ENCODE results near the gene OMP.

OMP gene

GRCh38 chr11:77085652-77086051 lies 17.0 kb upstream of the OMP start:
- H3K9me2 ChIP-seq (replicated peaks; ENCODE audit: insufficient read depth, low read length), result no peaks in the 10 kb centered on the region
- H3K4me1 ChIP-seq (ENCODE audit: low read length), result peaks cover 14% of the 10 kb centered on the region
- no peak overlapping the region for H2AFZ ChIP-seq (ENCODE audit: low read length)
- no peak overlapping the region for H3K9ac ChIP-seq (ENCODE audit: low read length)
- no peaks in the 10 kb centered on the region for H3K9me3 ChIP-seq (replicated peaks; ENCODE audit: insufficient read depth, low read length)
- no peaks in the 10 kb centered on the region for H3F3A ChIP-seq (ENCODE audit: insufficient read depth, low read length)
- H3K4me2 ChIP-seq (ENCODE audit: low read depth, low read length), result no peak overlapping the region
- no peaks in the 10 kb centered on the region for H4K20me1 ChIP-seq (ENCODE audit: insufficient read depth, low read length)
- TF ChIP-seq EZH2phosphoT487 (IDR thresholded peaks at IDR 0.05; ENCODE audit: low read length), result no peak
- no peak for TF ChIP-seq CTCF (IDR thresholded peaks at IDR 0.05; ENCODE audit: low read length)
- TF ChIP-seq EZH2 (optimal IDR thresholded peaks at IDR 0.05; ENCODE audit: low read depth, low read length), result no peak
- no peak overlapping the region for H3K4me3 ChIP-seq (ENCODE audit: low read length)
- DNase-seq, result no peak
- no peak overlapping the region for H3K27ac ChIP-seq (ENCODE audit: low read length)
- no peaks in the 10 kb centered on the region for H3K27me3 ChIP-seq (replicated peaks; ENCODE audit: insufficient read depth, low read length)
- H3K36me3 ChIP-seq (replicated peaks; ENCODE audit: insufficient read depth, low read length), result no peaks in the 10 kb centered on the region
- no peaks in the 10 kb centered on the region for H3K79me2 ChIP-seq (ENCODE audit: low read length)

- Histone ChIP-seq H3K9ac (ENCODE audit: low read length) (no peak overlapping the region), H3K4me1 (ENCODE audit: low read length) (peaks cover 18% of the 10 kb centered on the region), H3K9me3 (replicated peaks; ENCODE audit: insufficient read depth, low read length) (no peaks in the 10 kb centered on the region), H3K36me3 (replicated peaks; ENCODE audit: insufficient read depth, low read length) (no peaks in the 10 kb centered on the region), H3K27me3 (replicated peaks; ENCODE audit: insufficient read depth, low read length) (no peaks in the 10 kb centered on the region), H4K20me1 (ENCODE audit: insufficient read depth, low read length) (no peaks in the 10 kb centered on the region), H3K9me2 (replicated peaks; ENCODE audit: insufficient read depth, low read length) (no peaks in the 10 kb centered on the region), H3F3A (ENCODE audit: insufficient read depth, low read length) (no peaks in the 10 kb centered on the region), H3K79me2 (ENCODE audit: low read length) (no peaks in the 10 kb centered on the region), H3K27ac (ENCODE audit: low read length) (no peak overlapping the region), H3K4me2 (ENCODE audit: low read depth, low read length) (no peak overlapping the region), H3K4me3 (ENCODE audit: low read length) (no peak overlapping the region), H2AFZ (ENCODE audit: low read length) (no peak overlapping the region)
- no peak for DNase-seq
- TF ChIP-seq EZH2phosphoT487 (IDR thresholded peaks at IDR 0.05; ENCODE audit: low read length) (no peak), EZH2 (optimal IDR thresholded peaks at IDR 0.05; ENCODE audit: low read depth, low read length) (no peak), CTCF (IDR thresholded peaks at IDR 0.05; ENCODE audit: low read length) (no peak)
Measured at GRCh38 chr11:77086521-77087472, 15.8 kb upstream of the OMP start.

GRCh38 chr11:77087723-77088225 lies 14.9 kb upstream of the OMP start:
- TF ChIP-seq EZH2phosphoT487 (IDR thresholded peaks at IDR 0.05; ENCODE audit: low read length), result no peak
- H3K9me3 ChIP-seq (replicated peaks; ENCODE audit: insufficient read depth, low read length), result no peaks in the 10 kb centered on the region
- H3K4me2 ChIP-seq (ENCODE audit: low read depth, low read length), result no peak overlapping the region
- H3K9me2 ChIP-seq (replicated peaks; ENCODE audit: insufficient read depth, low read length), result no peaks in the 10 kb centered on the region
- H3K27ac ChIP-seq (ENCODE audit: low read length), result no peak overlapping the region
- no peak overlapping the region for H3K4me3 ChIP-seq (ENCODE audit: low read length)
- no peaks in the 10 kb centered on the region for H3K79me2 ChIP-seq (ENCODE audit: low read length)
- peaks cover 18% of the 10 kb centered on the region for H3K4me1 ChIP-seq (ENCODE audit: low read length)
- no peak overlapping the region for H2AFZ ChIP-seq (ENCODE audit: low read length)
- no peaks in the 10 kb centered on the region for H3K27me3 ChIP-seq (replicated peaks; ENCODE audit: insufficient read depth, low read length)
- H3K36me3 ChIP-seq (replicated peaks; ENCODE audit: insufficient read depth, low read length), result no peaks in the 10 kb centered on the region
- H3F3A ChIP-seq (ENCODE audit: insufficient read depth, low read length), result no peaks in the 10 kb centered on the region
- H3K9ac ChIP-seq (ENCODE audit: low read length), result no peak overlapping the region
- H4K20me1 ChIP-seq (ENCODE audit: insufficient read depth, low read length), result no peaks in the 10 kb centered on the region
- no peak for DNase-seq

Data from MM.1S (cell line).